Osteocyte (in vitro differentiated cells): ENCODE measurements around the gene ITIH2. TPM values are rescaled to one million over a fixed set of nuclear protein-coding genes. Genes with fewer than 3 reads are reported as not detected.
"Not testable (repeated sequence)": the region's sequence is repeated elsewhere in the genome, so short reads cannot be mapped to it uniquely, and the experiment has no call there.

Experiments
- DNase-seq: peaks from one replicate; pipeline ENCODE4 v3.0.0; 2021; ENCODE audit warnings: mixed read lengths; ENCODE audit not compliant: unreplicated experiment; ENCODE audit errors: extremely low spot score
- H3K27ac Mint-ChIP-seq: one replicate; pipeline ENCODE4 v1.8.0; 2021; ENCODE audit warnings: mild to moderate bottlenecking, mixed read lengths; ENCODE audit not compliant: unreplicated experiment
- H3K27me3 Mint-ChIP-seq: one replicate; pipeline ENCODE4 v1.8.0; 2021; ENCODE audit warnings: mixed read lengths; ENCODE audit not compliant: unreplicated experiment
- H3K36me3 Mint-ChIP-seq: one replicate; pipeline ENCODE4 v1.8.0; 2021; ENCODE audit warnings: mixed read lengths; ENCODE audit not compliant: unreplicated experiment
- H3K4me1 Mint-ChIP-seq: one replicate; pipeline ENCODE4 v1.8.0; 2021; ENCODE audit warnings: mixed read lengths; ENCODE audit not compliant: unreplicated experiment
- H3K4me3 Mint-ChIP-seq: one replicate; pipeline ENCODE4 v1.8.0; 2021; ENCODE audit warnings: mild to moderate bottlenecking, moderate library complexity, mixed read lengths; ENCODE audit not compliant: unreplicated experiment
- H3K9me3 Mint-ChIP-seq: one replicate; pipeline ENCODE4 v1.8.0; 2021; ENCODE audit warnings: mixed read lengths; ENCODE audit not compliant: unreplicated experiment
- CTCF ChIP-seq: fragments of 200-600 bp; sonication (generic); IDR thresholded peaks from 2 replicates; pipeline ENCODE4 v1.5.0; 2021; ENCODE audit warnings: antibody characterized with exemption, mild to moderate bottlenecking, moderate library complexity
- total RNA-seq: library from RNA; stranded (reverse); gene quantifications from 2 replicates; pipeline ENCODE4 v1.2.1, GENCODE V29; 2021

Gene ITIH2
- total RNA-seq, 1 donor from 2014 or later, result not detected

- Mint-ChIP-seq H3K4me1 (no peaks in the 10 kb centered on the region), H3K36me3 (peaks cover 42% of the 10 kb centered on the region), H3K4me3 (no peak overlapping the region), H3K27ac (no peak overlapping the region), H3K27me3 (no peaks in the 10 kb centered on the region), H3K9me3 (no peaks in the 10 kb centered on the region)
- no peak for TF ChIP-seq CTCF
- no peak for DNase-seq
Measured at GRCh38 chr10:7767209-7767608, 64.1 kb downstream of the ITIH2 start.

- no peaks in the 10 kb centered on the region for H3K9me3 Mint-ChIP-seq
- no peak overlapping the region for H3K27ac Mint-ChIP-seq
- H3K4me1 Mint-ChIP-seq, result no peaks in the 10 kb centered on the region
- H3K36me3 Mint-ChIP-seq, result peaks cover 38% of the 10 kb centered on the region
- no peaks in the 10 kb centered on the region for H3K27me3 Mint-ChIP-seq
- H3K4me3 Mint-ChIP-seq, result no peak overlapping the region
- no peak for DNase-seq
- TF ChIP-seq CTCF, result no peak
Measured at GRCh38 chr10:7768417-7768816, 65.3 kb downstream of the ITIH2 start.

- no peak for DNase-seq
- TF ChIP-seq CTCF, result no peak
- no peak overlapping the region for H3K27ac Mint-ChIP-seq
- no peaks in the 10 kb centered on the region for H3K27me3 Mint-ChIP-seq
- H3K4me3 Mint-ChIP-seq, result no peak overlapping the region
- H3K9me3 Mint-ChIP-seq, result no peaks in the 10 kb centered on the region
- H3K4me1 Mint-ChIP-seq, result no peaks in the 10 kb centered on the region
- H3K36me3 Mint-ChIP-seq, result peaks cover 51% of the 10 kb centered on the region
Measured at GRCh38 chr10:7773845-7774801, 71.0 kb downstream of the ITIH2 start.

DNA sequence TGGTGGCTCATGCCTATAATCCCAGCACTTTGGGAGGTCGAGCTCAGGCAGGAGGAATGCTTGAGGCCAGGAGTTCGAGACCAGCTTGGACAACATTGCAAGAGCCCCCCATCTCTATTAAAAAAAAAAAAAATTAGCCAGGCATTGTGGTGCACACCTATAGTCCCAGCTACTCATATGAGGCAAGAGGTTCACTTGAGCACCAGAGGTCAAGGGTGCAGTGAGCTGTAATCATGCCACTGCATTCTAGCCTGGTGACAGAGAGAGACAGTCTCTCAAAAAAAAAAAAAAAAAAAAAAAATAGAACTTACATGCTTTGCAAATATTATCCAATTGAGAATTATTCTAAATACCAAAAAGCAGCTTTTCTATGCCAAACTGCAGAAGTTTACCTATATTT lies 73.7 kb downstream of the ITIH2 start:
- Mint-ChIP-seq H3K27ac (no peak overlapping the region), H3K4me3 (no peak overlapping the region), H3K27me3 (no peaks in the 10 kb centered on the region), H3K4me1 (no peaks in the 10 kb centered on the region), H3K9me3 (no peaks in the 10 kb centered on the region), H3K36me3 (peaks cover 50% of the 10 kb centered on the region)
- DNase-seq, result no peak
- TF ChIP-seq CTCF, result no peak

- not testable (repeated sequence) for H3K27ac Mint-ChIP-seq, H3K4me1 Mint-ChIP-seq, H3K27me3 Mint-ChIP-seq, DNase-seq, H3K9me3 Mint-ChIP-seq, H3K4me3 Mint-ChIP-seq
- H3K36me3 Mint-ChIP-seq, result peaks cover 26% of the 10 kb centered on the region
Measured at GRCh38 chr10:7782194-7782593, 79.1 kb downstream of the ITIH2 start.
